Osteoblast (primary cell): ENCODE data around the gene CCDC60. TPM values are rescaled to one million over a fixed set of nuclear protein-coding genes. Genes with fewer than 3 reads are reported as not detected.
"Not testable (repeated sequence)": the region's sequence is repeated elsewhere in the genome, so short reads cannot be mapped to it uniquely, and the experiment has no call there.

Source experiments
- DNase-seq: peaks from one replicate; pipeline ENCODE4 v3.0.0; 2011; ENCODE audit warnings: low spot score, mixed read lengths; ENCODE audit not compliant: insufficient read length; ENCODE audit errors: missing footprints
- H2AFZ ChIP-seq: 2 replicates; pipeline ENCODE4 v1.6.0; 2011; ENCODE audit warnings: mild to moderate bottlenecking, low read length
- H3K27ac ChIP-seq: 2 replicates; pipeline ENCODE4 v1.5.1; 2011; ENCODE audit warnings: mild to moderate bottlenecking, low read depth, low read length, moderate library complexity
- H3K27me3 ChIP-seq: 2 replicates; pipeline ENCODE4 v1.6.0; 2012; ENCODE audit warnings: mild to moderate bottlenecking, control low read depth, inconsistent platforms, low read length, moderate library complexity; ENCODE audit not compliant: insufficient read depth
- H3K36me3 ChIP-seq: 2 replicates; pipeline ENCODE4 v1.5.1; 2011; ENCODE audit warnings: mild to moderate bottlenecking, low read length, control low read depth, moderate library complexity; ENCODE audit not compliant: insufficient read depth
- H3K4me1 ChIP-seq: 2 replicates; pipeline ENCODE4 v1.5.1; 2011; ENCODE audit warnings: mild to moderate bottlenecking, low read length, control low read depth, moderate library complexity; ENCODE audit not compliant: insufficient read depth
- H3K4me2 ChIP-seq: 2 replicates; pipeline ENCODE4 v1.6.0; 2011; ENCODE audit warnings: mild to moderate bottlenecking, low read length; ENCODE audit not compliant: insufficient read depth
- H3K4me3 ChIP-seq: fragments of 200-600 bp; sonication (generic); 3 replicates; pipeline ENCODE4 v1.5.1; 2012; ENCODE audit warnings: mild to moderate bottlenecking, low read length, inconsistent platforms; ENCODE audit not compliant: insufficient read depth
- H3K79me2 ChIP-seq: 2 replicates; pipeline ENCODE4 v1.6.0; 2012; ENCODE audit warnings: mild to moderate bottlenecking, low read length, control low read depth, inconsistent platforms; ENCODE audit not compliant: insufficient read depth
- H3K9me3 ChIP-seq: 2 replicates; pipeline ENCODE4 v1.5.1; 2011; ENCODE audit warnings: low read depth, low read length, control low read depth
- H4K20me1 ChIP-seq: 2 replicates; pipeline ENCODE4 v1.6.0; 2012; ENCODE audit warnings: mild to moderate bottlenecking, low read length, control low read depth; ENCODE audit not compliant: insufficient read depth
- total RNA-seq: library from RNA; depleted of rRNA; stranded (reverse); fragments of >200 nt; gene quantifications from 2 replicates; pipeline ENCODE4 v1.2.3, GENCODE V29; 2012
- TF ChIP-seq, protein P1 (sequence below): IDR thresholded peaks from 2 replicates; pipeline ENCODE4 v1.5.1; 2011; ENCODE audit warnings: mild to moderate bottlenecking, low read depth, low read length, moderate library complexity; ENCODE audit errors: extremely low read depth

Gene CCDC60
- total RNA-seq, 1 donor = not detected

DNA sequence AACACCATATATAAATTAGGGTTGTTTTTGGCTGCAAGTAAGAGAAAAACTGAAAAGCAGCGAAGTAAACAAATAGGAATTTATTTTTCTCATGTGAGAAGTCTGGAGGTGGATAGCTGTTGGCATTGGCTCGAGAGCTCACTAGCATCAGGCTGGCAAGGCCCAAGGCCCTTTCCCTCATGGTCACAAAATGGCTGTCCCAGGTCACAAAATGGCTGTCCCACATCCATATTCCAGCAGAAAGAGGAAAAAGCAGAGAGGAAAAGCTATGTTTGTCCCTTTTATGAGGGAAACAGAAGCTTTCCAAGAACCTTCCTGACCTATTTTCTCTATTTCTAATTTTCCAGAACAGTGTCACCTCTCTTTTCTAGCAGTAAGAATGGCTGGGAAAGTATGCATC is 7.5 kb downstream of the CCDC60 start:
- DNase-seq = no peak
- Histone ChIP-seq H3K27me3 (no peaks in the 10 kb centered on the region), H3K79me2 (no peaks in the 10 kb centered on the region), H3K27ac (no peak overlapping the region), H3K36me3 (no peaks in the 10 kb centered on the region), H3K9me3 (no peaks in the 10 kb centered on the region), H2AFZ (no peak overlapping the region), H3K4me1 (no peaks in the 10 kb centered on the region), H3K4me3 (no peak overlapping the region), H3K4me2 (no peak overlapping the region), H4K20me1 (no peaks in the 10 kb centered on the region)
- TF ChIP-seq, protein P1, sequence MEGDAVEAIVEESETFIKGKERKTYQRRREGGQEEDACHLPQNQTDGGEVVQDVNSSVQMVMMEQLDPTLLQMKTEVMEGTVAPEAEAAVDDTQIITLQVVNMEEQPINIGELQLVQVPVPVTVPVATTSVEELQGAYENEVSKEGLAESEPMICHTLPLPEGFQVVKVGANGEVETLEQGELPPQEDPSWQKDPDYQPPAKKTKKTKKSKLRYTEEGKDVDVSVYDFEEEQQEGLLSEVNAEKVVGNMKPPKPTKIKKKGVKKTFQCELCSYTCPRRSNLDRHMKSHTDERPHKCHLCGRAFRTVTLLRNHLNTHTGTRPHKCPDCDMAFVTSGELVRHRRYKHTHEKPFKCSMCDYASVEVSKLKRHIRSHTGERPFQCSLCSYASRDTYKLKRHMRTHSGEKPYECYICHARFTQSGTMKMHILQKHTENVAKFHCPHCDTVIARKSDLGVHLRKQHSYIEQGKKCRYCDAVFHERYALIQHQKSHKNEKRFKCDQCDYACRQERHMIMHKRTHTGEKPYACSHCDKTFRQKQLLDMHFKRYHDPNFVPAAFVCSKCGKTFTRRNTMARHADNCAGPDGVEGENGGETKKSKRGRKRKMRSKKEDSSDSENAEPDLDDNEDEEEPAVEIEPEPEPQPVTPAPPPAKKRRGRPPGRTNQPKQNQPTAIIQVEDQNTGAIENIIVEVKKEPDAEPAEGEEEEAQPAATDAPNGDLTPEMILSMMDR = no peak

DNA sequence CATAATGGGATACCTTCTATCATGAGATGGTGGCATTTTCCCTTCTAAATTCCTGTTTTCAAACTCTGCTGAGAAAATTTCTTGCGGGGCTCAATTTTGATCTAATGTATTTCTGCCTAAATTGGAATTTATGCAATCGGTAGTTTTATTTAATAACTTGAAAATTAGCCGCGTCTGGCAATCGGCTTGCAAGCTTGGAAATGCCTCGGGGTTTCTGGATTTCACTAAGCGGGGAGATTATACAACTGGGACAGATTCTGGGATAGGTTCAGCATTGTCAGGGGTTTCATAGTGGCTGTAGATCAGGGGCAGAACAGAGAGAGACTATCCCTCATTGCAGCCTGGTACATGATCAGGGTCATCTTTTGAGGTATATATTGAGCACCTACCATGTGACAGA is 8.6 kb downstream of the CCDC60 start:
- no peak for DNase-seq
- Histone ChIP-seq H3K79me2 (no peaks in the 10 kb centered on the region), H3K9me3 (no peaks in the 10 kb centered on the region), H3K27me3 (no peaks in the 10 kb centered on the region), H2AFZ (no peak overlapping the region), H3K4me3 (no peak overlapping the region), H3K4me2 (no peak overlapping the region), H3K4me1 (no peaks in the 10 kb centered on the region), H3K27ac (no peak overlapping the region), H3K36me3 (no peaks in the 10 kb centered on the region), H4K20me1 (no peaks in the 10 kb centered on the region)
- TF ChIP-seq, protein P1 = no peak

- Histone ChIP-seq H2AFZ (no peak overlapping the region), H3K79me2 (no peaks in the 10 kb centered on the region), H3K9me3 (no peaks in the 10 kb centered on the region), H3K4me1 (no peaks in the 10 kb centered on the region), H3K27me3 (no peaks in the 10 kb centered on the region), H4K20me1 (no peaks in the 10 kb centered on the region), H3K4me3 (no peak overlapping the region), H3K4me2 (no peak overlapping the region), H3K27ac (no peak overlapping the region), H3K36me3 (no peaks in the 10 kb centered on the region)
- TF ChIP-seq, protein P1 = no peak
- DNase-seq = no peak
Observed at GRCh38 chr12:119354172-119354571, 19.6 kb downstream of the CCDC60 start.

DNA sequence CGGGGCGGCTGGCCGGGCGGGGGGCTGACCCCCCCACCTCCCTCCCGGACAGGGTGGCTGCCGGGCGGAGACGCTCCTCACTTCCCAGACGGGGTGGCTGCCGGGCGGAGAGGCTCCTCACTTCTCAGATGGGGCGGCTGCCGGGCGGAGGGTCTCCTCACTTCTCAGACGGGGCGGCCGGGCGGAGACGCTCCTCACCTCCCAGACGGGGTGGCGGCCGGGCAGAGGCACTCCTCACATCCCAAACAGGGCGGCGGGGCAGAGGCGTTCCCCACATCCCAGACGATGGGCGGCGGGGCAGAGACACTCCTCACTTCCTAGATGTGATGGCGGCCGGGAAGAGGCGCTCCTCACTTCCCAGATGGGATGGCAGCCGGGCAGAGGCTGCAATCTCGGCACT is 25.8 kb downstream of the CCDC60 start:
- DNase-seq, H3K4me1 ChIP-seq, H4K20me1 ChIP-seq, H3K36me3 ChIP-seq, H3K4me2 ChIP-seq, H3K27me3 ChIP-seq, H3K27ac ChIP-seq, H2AFZ ChIP-seq, H3K9me3 ChIP-seq, H3K79me2 ChIP-seq, H3K4me3 ChIP-seq: not testable (repeated sequence)
